Measurements from ENCODE around the gene ATF3.
"Not testable (repeated sequence)": the region's sequence is repeated elsewhere in the genome, so short reads cannot be mapped to it uniquely, and the experiment has no call there.

Gene ATF3

GRCh38 chr1:212651521-212651920 is 43.0 kb downstream of the ATF3 start:
- no peak for DNase-seq (ENCODE audit: low spot score)

DNA sequence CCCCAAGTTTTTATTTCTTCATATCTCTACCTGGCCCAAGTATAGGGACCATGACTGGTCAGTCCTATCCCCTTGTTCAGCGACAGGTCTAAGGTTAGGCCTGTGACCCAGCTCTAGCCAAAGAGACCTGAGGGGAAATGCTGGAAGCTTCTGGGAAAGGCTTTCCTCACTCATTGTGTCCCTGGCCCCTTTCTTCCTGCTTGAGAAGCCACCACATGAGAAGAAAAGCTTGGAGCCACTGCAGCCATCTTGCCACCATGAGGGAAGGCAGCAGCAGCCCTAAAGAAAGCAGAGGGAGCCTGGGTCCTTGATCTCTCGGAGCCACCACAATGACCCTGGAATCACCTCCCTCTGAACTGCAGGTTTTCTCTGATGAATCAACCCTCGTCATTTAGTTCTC is 43.4 kb downstream of the ATF3 start:
- no peak for DNase-seq (ENCODE audit: low spot score)

- no peak for DNase-seq (ENCODE audit: low spot score)
These were observed 44.0 kb downstream of the ATF3 start for GRCh38 chr1:212652609-212653008.

- DNase-seq (ENCODE audit: low spot score) = no peak
These were observed 47.3 kb downstream of the ATF3 start for GRCh38 chr1:212655668-212656440.

DNA sequence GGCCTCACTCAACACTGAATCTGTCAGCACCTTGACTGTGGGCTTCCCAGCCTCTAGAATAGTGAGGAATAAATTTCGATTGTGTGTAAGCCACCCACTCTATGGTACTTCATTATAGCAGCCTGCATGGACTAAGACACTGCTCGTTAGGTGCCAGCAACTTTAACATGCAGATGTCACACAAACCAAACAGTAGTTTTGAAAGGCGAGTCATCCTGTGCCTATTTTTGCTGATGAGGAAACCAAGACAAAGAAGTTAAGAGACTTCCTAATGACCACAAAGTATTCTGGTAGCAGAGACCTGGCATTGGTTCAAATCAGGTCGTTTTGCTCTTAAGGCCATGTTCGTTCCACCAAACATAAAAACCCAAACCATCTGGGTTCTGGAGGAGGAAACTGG is 48.2 kb downstream of the ATF3 start:
- DNase-seq (ENCODE audit: low spot score) = no peak

DNA sequence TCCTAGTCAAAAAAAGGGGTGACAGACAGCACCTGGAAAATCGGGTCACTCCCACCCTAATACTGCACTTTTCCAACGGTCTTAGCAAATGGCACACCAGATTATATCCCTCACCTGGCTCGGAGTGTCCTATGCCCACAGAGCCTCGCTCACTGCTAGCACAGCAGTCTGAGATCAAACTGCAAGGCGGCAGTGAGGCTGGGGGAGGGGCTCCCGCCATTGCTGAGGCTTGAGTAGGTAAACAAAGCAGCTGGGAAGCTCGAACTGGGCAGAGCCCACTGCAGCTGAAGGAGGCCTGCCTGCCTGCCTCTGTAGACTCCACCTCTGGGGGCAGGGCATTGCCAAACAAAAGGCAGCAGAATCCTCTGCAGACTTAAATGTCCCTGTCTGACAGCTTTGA is 49.7 kb downstream of the ATF3 start:
- not testable (repeated sequence) for DNase-seq (ENCODE audit: low spot score)

- peak; percentile 42 for DNase-seq (ENCODE audit: low spot score)
These were observed 56.0 kb downstream of the ATF3 start for GRCh38 chr1:212664409-212665199.

- DNase-seq (ENCODE audit: low spot score) = peak; percentile 90
These were observed 56.9 kb downstream of the ATF3 start for GRCh38 chr1:212665241-212666115.

DNA sequence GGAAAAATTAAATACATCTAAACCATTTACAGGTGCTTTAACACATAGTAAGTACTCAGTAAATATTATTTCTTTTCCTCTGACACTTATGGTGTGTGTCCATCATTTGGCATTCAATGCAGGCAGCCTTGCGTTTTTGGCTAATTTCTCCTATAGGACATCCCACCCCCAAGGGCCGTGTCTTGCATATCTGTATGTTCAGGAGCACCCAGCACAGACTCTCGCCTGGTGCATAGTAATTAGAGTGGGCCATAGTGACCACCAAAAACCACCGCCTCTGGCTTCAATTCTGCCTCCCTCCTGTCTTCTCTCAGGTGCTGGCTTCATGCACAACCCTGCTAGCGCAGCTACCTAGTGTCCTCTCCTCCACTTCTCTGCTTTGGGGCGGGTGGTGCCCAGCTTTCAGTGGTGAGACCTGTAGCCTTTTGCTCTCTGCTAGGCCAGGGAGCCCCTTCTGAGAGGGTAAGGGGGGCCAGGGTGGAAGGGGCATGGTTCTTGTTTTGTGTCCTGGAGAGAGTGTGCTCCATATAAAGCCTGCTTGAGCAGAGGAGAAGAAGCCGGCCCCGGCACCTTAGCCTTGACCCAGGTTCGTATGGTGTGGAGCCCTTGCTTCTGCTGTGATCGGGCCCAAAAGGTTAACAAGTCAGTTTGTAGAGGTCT is 57.7 kb downstream of the ATF3 start:
- peak; percentile 42 for DNase-seq (ENCODE audit: low spot score)

GRCh38 chr1:212667223-212668139 is 58.9 kb downstream of the ATF3 start:
- peak; percentile 74 for DNase-seq (ENCODE audit: low spot score)

- DNase-seq (ENCODE audit: low spot score) = peak; percentile 23
These were observed 59.9 kb downstream of the ATF3 start for GRCh38 chr1:212668477-212668876.

GRCh38 chr1:212669102-212669501 is 60.5 kb downstream of the ATF3 start:
- DNase-seq (ENCODE audit: low spot score) = peak; percentile 33

GRCh38 chr1:212669600-212669999 is 61.0 kb downstream of the ATF3 start:
- peak; percentile 59 for DNase-seq (ENCODE audit: low spot score)

DNA sequence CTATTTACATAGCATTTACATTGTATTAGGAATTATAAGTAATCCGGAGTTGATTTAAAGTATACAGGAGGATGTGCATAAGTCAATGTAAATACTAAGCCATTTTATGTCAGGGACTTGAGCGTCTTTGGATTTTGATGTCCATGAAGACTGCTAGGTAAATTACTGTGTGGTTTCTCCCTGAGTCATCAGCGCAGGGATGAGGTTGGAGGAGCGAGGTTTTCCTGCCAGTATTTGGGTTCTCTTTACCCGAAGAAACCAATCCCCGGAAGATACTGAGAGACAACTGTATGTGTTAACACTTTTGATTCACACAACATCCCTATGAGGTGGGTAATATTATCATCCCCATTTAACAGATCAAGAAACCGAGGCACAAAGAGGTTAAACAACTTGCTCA is 61.7 kb downstream of the ATF3 start:
- DNase-seq (ENCODE audit: low spot score) = no peak
